HG02610 (cell line): ENCODE data around the gene SHKBP1.
"Not testable (repeated sequence)": the region's sequence is repeated elsewhere in the genome, so short reads cannot be mapped to it uniquely, and the experiment has no call there.

Experiments used
- ATAC-seq: cut with Tn5 transposase; IDR thresholded peaks from one replicate; pipeline ENCODE4 v1.9.1; 2021; ENCODE audit warnings: mild to moderate bottlenecking, moderate library complexity; ENCODE audit not compliant: unreplicated experiment

Gene SHKBP1, protein sequence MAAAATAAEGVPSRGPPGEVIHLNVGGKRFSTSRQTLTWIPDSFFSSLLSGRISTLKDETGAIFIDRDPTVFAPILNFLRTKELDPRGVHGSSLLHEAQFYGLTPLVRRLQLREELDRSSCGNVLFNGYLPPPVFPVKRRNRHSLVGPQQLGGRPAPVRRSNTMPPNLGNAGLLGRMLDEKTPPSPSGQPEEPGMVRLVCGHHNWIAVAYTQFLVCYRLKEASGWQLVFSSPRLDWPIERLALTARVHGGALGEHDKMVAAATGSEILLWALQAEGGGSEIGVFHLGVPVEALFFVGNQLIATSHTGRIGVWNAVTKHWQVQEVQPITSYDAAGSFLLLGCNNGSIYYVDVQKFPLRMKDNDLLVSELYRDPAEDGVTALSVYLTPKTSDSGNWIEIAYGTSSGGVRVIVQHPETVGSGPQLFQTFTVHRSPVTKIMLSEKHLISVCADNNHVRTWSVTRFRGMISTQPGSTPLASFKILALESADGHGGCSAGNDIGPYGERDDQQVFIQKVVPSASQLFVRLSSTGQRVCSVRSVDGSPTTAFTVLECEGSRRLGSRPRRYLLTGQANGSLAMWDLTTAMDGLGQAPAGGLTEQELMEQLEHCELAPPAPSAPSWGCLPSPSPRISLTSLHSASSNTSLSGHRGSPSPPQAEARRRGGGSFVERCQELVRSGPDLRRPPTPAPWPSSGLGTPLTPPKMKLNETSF

DNA sequence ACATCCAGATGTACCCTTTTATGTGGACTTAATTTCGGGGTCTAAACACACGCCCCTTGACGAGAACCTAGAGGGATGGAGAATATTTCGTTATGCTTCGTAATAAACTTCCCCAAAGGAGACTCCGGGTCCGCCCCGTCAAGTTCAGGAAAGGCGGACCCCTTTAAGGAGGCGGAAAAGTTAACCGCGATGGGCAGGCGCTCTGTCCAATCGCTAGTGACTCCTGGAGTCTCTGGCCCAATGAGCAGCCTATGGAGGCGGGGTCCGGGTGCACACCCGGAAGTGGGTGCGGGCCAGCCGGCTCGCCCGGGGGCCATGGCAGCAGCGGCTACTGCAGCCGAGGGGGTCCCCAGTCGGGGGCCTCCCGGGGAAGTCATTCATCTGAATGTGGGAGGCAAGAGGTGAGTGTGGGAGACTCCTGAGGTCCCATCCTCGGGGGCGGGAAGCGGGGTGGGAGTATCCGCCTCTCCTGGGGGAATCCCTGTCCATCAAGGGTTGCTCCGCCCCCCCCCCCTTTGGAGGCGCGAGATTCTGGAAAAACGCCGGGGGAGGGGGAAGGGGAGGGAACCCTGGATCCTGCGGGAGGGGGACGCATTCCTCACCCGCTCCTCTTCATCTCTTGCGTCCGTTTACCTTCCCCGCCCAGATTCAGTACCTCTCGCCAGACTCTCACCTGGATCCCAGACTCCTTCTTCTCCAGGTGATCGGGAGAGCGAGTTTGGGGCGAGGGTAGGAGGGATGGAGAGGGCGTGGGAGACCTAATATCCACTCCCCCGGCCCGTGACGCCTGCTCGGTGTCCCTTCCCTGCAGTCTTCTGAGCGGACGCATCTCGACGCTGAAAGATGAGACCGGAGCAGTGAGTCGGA lies at the start of gene SHKBP1:
Gene SHKBP1, plus strand, starts transcription at position 289 of the 867 bp plus-strand sequence. Its CDS starts 27 bp downstream, at position 316.
- peak; percentile 95 for ATAC-seq

GRCh38 chr19:40528078-40528477 lies 48.6 kb upstream of the SHKBP1 start:
- ATAC-seq: no peak

GRCh38 chr19:40528533-40529092 lies 48.1 kb upstream of the SHKBP1 start:
- ATAC-seq: no peak

- ATAC-seq: no peak
Measured at GRCh38 chr19:40529093-40529954, 47.3 kb upstream of the SHKBP1 start.

GRCh38 chr19:40530091-40530901 lies 46.4 kb upstream of the SHKBP1 start:
- ATAC-seq: no peak

GRCh38 chr19:40533508-40533907 lies 43.2 kb upstream of the SHKBP1 start:
- ATAC-seq: no peak

DNA sequence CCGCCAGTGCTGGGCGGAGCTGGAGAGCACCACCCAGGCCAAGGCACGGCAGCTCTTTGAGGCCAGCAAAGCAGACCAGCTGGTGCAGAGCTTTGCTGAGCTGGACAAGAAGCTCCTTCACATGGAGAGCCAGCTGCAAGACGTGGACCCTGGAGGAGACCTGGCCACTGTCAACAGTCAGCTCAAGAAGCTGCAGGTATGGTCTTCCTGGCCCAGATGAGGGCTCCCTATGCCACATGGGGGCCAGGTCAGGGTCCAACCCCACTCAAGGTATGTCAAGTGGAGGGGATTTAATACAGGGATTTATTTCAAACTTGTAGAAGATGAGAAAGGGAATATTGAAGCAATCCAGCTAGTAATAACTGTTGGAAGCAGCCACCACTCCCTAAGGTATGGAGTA lies 42.5 kb upstream of the SHKBP1 start:
- ATAC-seq: no peak

- no peak for ATAC-seq
Measured at GRCh38 chr19:40539070-40539469, 37.6 kb upstream of the SHKBP1 start.

DNA sequence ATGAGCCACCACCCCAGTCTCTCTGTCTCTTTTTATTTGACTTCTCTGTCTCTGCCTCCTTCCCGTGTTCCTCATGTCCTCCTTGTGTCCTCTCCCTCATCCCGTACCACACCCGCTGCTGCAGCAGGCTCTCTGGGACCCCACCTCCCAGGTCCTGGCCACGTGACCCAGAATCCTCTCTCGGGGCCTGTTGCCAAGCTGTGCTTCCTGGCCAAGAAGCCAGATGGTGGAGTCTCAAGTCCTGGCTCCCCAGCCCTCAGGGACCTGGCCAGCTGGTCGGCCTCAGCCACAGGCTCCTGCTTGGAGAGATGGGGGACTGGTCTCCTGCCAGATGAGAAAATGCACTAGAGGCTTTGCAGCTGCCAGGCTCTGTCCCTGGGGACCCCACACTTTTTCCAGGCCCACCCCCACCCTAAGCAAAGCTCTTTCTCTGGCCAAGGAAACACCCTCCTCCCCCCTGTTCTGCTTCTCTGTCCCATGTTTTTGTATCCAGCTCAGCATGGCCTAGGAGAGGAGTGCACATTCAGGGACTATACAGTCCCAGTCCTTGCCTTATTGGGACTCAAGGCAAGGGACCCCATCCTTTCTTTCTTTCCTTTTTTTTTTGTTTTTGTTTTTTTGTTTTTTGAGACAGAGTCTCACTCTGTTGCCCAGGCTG lies 34.3 kb upstream of the SHKBP1 start:
- ATAC-seq: no peak

GRCh38 chr19:40543029-40543597 lies 33.6 kb upstream of the SHKBP1 start:
- ATAC-seq: no peak

DNA sequence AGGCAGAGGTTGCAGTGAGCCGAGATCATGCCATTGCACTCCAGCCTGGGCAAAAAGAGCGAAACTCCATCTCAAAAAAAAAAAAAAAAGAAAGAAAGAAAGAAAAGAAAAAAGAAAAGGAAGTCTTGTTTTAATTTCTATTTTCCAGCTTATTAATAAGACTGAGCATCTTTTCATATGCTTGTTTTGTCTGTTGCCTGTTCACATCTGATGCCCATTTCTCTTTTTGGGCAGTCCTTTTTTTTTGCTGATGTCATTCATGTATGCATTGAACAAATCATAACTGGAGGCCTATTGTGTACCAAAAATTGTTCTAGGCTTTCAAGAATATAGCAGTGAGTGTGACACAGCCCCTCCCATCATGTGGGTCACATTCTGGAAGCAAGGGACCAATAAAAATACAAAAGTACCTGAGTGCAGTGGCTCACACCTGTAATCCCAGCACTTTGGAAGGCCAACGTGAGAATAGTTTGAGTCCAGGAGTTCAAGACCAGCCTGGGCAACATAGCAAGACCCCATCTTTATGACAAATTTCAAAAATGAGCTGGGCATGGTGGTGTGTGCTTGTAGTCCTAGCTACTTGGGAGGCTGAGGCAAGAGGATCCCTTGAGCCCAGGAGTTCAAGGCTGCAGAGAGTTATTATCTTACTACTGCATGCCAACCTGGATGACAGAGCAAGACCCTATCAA lies 30.4 kb upstream of the SHKBP1 start:
- not testable (repeated sequence) for ATAC-seq

- not testable (repeated sequence) for ATAC-seq
Measured at GRCh38 chr19:40547190-40547589, 29.5 kb upstream of the SHKBP1 start.

GRCh38 chr19:40547836-40548235 lies 28.8 kb upstream of the SHKBP1 start:
- ATAC-seq: no peak

- no peak for ATAC-seq
Measured at GRCh38 chr19:40549007-40549708, 27.5 kb upstream of the SHKBP1 start.

- ATAC-seq: no peak
Measured at GRCh38 chr19:40550951-40551350, 25.7 kb upstream of the SHKBP1 start.

DNA sequence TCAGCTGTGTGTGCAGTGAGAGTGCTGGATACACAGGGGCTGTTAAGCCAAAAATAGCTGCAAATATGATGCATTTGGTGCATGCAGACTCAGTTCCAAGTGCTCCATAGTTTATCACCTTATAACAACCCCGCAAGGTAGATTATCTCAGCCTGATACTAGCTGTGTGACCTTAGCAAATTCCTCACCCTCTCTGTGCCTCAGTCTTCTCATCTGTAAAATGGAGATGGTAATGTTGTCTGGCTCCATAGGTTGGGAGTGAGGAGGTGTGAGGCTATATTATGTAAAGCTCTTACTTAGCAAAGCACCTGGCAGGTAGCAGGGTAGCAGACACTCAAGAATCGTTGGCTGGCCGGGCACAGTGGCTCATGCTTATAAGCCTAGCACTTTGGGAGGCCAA lies 23.8 kb upstream of the SHKBP1 start:
- no peak for ATAC-seq
